Measurements from ENCODE around the gene MIER2.

MIER2 gene

DNA sequence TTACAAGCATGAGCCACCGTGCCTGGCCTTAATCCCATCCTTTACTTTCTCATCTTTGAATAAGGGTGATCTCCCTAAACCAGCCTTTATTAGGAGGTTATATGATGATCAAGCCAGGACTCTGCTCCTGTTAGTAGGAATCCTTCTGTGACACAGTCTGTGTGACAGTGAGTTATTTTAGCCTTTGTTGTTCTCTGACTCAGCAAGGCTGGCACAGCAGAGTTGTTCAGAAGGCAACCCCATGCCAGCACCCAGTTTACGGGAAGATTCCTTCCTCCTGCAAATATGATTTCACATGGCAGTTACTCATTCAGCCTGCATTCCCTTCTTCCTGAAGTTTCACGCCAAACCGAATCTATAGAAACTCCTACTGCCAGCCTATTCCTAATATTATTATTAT is 10.5 kb upstream of the MIER2 start:
- Mint-ChIP-seq H3K4me1 (ENCODE audit: low read depth) (no peaks in the 10 kb centered on the region), H3K9me3 (peaks cover 14% of the 10 kb centered on the region), H3K36me3 (ENCODE audit: low read depth) (peaks cover 3% of the 10 kb centered on the region), H3K27ac (no peak overlapping the region), H3K27me3 (peaks cover 4% of the 10 kb centered on the region), H3K4me3 (no peak overlapping the region)

DNA sequence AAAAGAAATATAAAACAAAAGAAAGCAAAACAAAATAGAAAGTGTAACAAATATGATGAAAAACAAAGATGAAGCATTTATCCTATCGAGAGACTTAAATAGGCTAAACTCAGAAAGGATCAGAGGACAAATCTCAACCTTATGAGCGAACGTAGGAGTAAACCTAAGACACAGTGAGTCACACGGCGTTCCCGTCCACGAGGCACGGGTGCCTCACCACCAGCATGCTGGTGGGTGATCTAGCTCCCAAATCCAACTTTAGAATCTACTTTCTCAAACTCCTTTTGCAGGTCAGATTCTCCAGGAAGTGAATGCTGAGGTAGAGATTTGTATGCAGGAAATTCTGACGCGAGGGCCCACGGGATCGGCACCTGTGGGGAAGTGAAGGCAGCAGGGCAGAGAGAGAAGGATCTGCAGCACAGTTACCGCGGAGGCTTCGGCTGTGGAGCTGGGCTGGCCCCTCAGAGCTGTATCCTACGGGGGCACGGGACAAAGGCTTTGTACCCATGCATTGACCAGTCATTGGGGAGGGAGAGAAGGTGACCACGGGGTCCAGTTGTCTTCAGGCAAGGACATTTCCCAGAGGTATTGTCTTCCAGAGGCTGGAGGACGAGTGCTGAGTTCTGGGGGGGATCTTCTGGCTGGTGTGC is 7.5 kb upstream of the MIER2 start:
- Mint-ChIP-seq H3K9me3 (peaks cover 14% of the 10 kb centered on the region), H3K27me3 (peaks cover under 1% of the 10 kb centered on the region), H3K27ac (no peak overlapping the region), H3K4me3 (no peak overlapping the region), H3K36me3 (ENCODE audit: low read depth) (peaks cover 3% of the 10 kb centered on the region), H3K4me1 (ENCODE audit: low read depth) (no peaks in the 10 kb centered on the region)

GRCh38 chr19:347946-348861 is 3.6 kb upstream of the MIER2 start:
- H3K4me1 Mint-ChIP-seq (ENCODE audit: low read depth) = peaks cover 17% of the 10 kb centered on the region
- H3K27ac Mint-ChIP-seq = no peak overlapping the region
- H3K27me3 Mint-ChIP-seq = peaks cover 16% of the 10 kb centered on the region
- H3K4me3 Mint-ChIP-seq = no peak overlapping the region
- H3K9me3 Mint-ChIP-seq = peaks cover 13% of the 10 kb centered on the region
- peaks cover 4% of the 10 kb centered on the region for H3K36me3 Mint-ChIP-seq (ENCODE audit: low read depth)

GRCh38 chr19:345320-345879 is 804 bp upstream of the MIER2 start:
- H3K27me3 Mint-ChIP-seq = peaks cover 16% of the 10 kb centered on the region
- H3K9me3 Mint-ChIP-seq = peaks cover 8% of the 10 kb centered on the region
- peak overlapping the region; percentile 74 for H3K27ac Mint-ChIP-seq
- peak overlapping the region; percentile 78 for H3K4me3 Mint-ChIP-seq
- H3K4me1 Mint-ChIP-seq (ENCODE audit: low read depth) = peaks cover 42% of the 10 kb centered on the region
- peaks cover 7% of the 10 kb centered on the region for H3K36me3 Mint-ChIP-seq (ENCODE audit: low read depth)

GRCh38 chr19:343941-344624 is 513 bp downstream of the MIER2 start:
- peaks cover 17% of the 10 kb centered on the region for H3K36me3 Mint-ChIP-seq (ENCODE audit: low read depth)
- peaks cover 16% of the 10 kb centered on the region for H3K27me3 Mint-ChIP-seq
- H3K27ac Mint-ChIP-seq = peak overlapping the region; percentile 82
- peak overlapping the region; percentile 88 for H3K4me3 Mint-ChIP-seq
- peaks cover 8% of the 10 kb centered on the region for H3K9me3 Mint-ChIP-seq
- peaks cover 55% of the 10 kb centered on the region for H3K4me1 Mint-ChIP-seq (ENCODE audit: low read depth)

DNA sequence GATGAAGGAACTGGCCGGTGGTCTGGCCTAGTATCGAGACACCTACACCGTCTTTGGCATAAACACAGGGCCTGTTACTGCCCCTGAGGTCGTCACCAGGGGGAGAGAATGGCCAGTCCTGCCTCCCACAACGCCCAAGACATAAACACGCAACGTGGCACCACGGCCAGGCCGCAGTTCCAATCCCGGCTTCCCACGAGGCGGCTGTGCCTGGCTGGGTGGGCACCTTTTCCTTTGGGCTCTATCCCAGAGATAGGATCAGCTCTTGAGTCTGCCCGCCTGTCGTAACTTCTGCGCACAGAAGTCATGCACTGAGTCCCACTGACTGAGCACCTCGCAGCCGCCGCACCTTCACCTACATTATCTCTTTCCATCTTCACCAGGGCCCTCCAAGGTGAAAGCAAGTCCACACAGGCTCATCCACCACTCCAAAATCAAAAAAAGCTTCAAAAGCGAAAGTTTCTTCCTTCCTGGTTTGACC is 1.1 kb downstream of the MIER2 start:
- peaks cover 16% of the 10 kb centered on the region for H3K27me3 Mint-ChIP-seq
- H3K4me3 Mint-ChIP-seq = peak overlapping the region; percentile 88
- peaks cover 60% of the 10 kb centered on the region for H3K4me1 Mint-ChIP-seq (ENCODE audit: low read depth)
- peaks cover 23% of the 10 kb centered on the region for H3K36me3 Mint-ChIP-seq (ENCODE audit: low read depth)
- peaks cover 8% of the 10 kb centered on the region for H3K9me3 Mint-ChIP-seq
- H3K27ac Mint-ChIP-seq = peak overlapping the region; percentile 82

DNA sequence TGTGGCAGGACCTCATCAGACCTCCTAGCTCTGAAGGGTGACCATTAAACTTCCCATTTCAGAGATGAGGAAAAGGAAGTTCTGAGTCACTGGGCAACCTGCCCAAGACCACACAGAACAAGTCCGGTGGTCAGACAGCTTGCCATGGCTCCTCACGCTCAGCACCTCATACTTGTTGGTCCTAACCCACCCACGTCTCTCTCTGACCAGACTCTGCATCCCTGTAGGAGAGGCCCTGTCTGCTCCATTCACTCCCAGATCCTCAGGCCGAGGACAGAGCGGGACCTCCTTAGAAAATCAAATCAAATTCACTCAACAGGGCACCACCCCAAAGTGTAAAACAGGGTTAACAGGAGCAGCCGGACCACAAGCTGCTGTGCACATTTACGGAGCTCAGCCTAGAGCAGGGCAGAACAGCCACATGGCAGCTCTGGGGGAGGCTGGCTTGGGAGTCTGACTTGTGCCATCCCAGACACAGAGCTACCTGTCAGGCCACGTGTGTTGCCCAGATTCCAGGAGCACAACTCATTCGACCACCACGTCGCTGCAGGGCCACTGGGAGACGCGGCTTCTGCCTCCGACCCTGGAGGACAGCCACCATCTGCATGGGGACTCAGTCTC is 1.7 kb downstream of the MIER2 start:
- Mint-ChIP-seq H3K27ac (peak overlapping the region; percentile 59), H3K36me3 (ENCODE audit: low read depth) (peaks cover 27% of the 10 kb centered on the region), H3K4me1 (ENCODE audit: low read depth) (peaks cover 64% of the 10 kb centered on the region), H3K4me3 (peak overlapping the region; percentile 88), H3K27me3 (peaks cover 16% of the 10 kb centered on the region), H3K9me3 (peaks cover 8% of the 10 kb centered on the region)

- Mint-ChIP-seq H3K27ac (no peak overlapping the region), H3K4me3 (peak overlapping the region; percentile 12), H3K36me3 (ENCODE audit: low read depth) (peaks cover 31% of the 10 kb centered on the region)
Observed at GRCh38 chr19:342128-342455, 2.5 kb downstream of the MIER2 start.

DNA sequence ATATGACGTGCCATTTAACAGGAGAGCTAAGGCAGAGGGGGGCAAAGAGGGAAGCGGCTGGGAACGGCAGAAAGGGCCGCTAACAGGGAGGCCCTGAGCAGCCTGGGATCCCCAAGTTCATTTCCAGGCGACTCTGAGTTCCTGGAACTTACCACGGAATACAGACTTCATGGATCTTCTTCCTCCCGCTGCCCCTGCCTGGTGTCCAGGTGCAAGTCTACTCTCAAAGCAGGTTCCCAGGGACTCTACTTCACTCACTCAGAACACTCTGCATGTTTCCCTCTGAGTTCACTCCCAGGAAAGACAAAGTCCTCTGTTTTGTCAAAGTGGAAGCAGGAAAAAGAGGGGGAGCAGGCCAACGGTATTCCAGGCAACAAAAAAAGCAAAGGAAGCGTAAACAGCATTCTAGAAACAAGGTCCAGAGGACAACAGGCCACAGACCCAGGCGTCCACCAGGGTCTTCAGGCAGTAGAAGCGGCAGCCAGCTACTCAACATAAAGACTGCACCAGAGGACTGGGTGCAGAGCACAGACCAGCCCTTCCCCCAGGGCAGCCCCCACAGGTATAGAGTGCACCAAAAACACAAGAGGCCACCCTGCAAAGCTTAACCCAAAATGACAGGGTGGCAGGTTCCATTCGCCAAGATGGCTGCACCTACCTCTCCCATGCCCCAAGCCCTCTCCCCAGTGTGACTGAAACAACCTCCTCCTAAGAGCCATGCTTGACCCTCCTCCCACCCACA is 3.0 kb downstream of the MIER2 start:
- Mint-ChIP-seq H3K4me3 (no peak overlapping the region), H3K36me3 (ENCODE audit: low read depth) (peaks cover 33% of the 10 kb centered on the region), H3K27me3 (peaks cover 12% of the 10 kb centered on the region), H3K4me1 (ENCODE audit: low read depth) (peaks cover 67% of the 10 kb centered on the region), H3K9me3 (peaks cover 8% of the 10 kb centered on the region), H3K27ac (no peak overlapping the region)

More at GRCh38 chr19:342128-342455, 2.5 kb downstream of the MIER2 start:
- peaks cover 16% of the 10 kb centered on the region for H3K27me3 Mint-ChIP-seq
- H3K9me3 Mint-ChIP-seq = peaks cover 8% of the 10 kb centered on the region
- peaks cover 67% of the 10 kb centered on the region for H3K4me1 Mint-ChIP-seq (ENCODE audit: low read depth)

GRCh38 chr19:340620-341385 is 3.8 kb downstream of the MIER2 start:
- H3K27ac Mint-ChIP-seq = no peak overlapping the region
- peaks cover 33% of the 10 kb centered on the region for H3K36me3 Mint-ChIP-seq (ENCODE audit: low read depth)
- no peak overlapping the region for H3K4me3 Mint-ChIP-seq
- H3K27me3 Mint-ChIP-seq = peaks cover 8% of the 10 kb centered on the region
- peaks cover 8% of the 10 kb centered on the region for H3K9me3 Mint-ChIP-seq
- peaks cover 67% of the 10 kb centered on the region for H3K4me1 Mint-ChIP-seq (ENCODE audit: low read depth)

GRCh38 chr19:339262-339887 is 5.2 kb downstream of the MIER2 start:
- H3K27ac Mint-ChIP-seq = no peak overlapping the region
- H3K27me3 Mint-ChIP-seq = no peaks in the 10 kb centered on the region
- H3K9me3 Mint-ChIP-seq = no peaks in the 10 kb centered on the region
- H3K4me3 Mint-ChIP-seq = no peak overlapping the region
- H3K4me1 Mint-ChIP-seq (ENCODE audit: low read depth) = peaks cover 58% of the 10 kb centered on the region
- H3K36me3 Mint-ChIP-seq (ENCODE audit: low read depth) = peaks cover 33% of the 10 kb centered on the region

DNA sequence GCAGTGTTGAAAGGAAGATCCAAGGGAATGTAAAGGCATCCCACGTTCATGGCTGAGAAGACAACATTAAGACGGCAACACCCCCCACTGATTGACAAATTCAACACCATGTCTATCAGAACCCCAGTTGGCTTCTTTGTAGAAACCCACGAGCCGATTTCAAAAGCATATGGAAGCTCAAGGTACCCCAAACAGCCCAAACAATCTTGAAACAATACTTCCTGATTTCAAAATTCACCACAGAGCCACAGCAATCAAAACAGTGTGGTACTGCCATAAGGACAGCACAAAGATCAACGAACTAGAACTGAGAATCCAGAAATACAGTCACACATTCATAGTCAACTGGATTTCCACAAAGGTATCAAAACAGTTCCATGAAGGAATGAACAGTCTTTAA is 6.2 kb downstream of the MIER2 start:
- Mint-ChIP-seq H3K9me3 (no peaks in the 10 kb centered on the region), H3K27me3 (no peaks in the 10 kb centered on the region), H3K4me3 (no peak overlapping the region), H3K36me3 (ENCODE audit: low read depth) (peaks cover 33% of the 10 kb centered on the region), H3K27ac (no peak overlapping the region), H3K4me1 (ENCODE audit: low read depth) (peaks cover 53% of the 10 kb centered on the region)

DNA sequence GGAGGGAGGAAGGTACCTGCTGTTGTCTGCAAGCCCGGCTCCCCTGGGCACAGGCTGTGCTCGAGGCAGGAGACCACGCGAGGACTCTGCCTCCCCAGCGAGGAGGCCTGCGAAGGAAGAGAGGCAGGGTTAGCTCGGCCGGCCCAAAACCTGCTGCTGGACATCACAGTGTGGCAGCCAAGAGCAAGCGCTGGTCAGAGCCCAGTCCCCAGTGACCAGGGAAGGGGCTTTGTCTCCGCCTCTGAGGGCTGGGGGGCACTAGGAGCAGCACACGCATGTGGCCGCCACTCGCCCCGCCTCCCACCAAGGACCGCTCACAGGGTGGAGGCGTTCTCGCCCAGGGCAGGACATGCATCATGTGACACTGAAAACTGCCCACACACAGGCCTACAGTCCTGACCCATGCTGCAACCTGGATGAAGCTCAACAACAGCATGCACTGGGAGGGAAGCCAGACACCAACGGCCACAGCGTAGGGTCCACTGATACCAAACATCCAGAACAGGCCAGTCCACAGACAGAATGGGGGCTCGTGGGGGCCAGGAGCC is 8.5 kb downstream of the MIER2 start:
- H3K27ac Mint-ChIP-seq = no peak overlapping the region
- peaks cover 31% of the 10 kb centered on the region for H3K4me1 Mint-ChIP-seq (ENCODE audit: low read depth)
- no peak overlapping the region for H3K4me3 Mint-ChIP-seq
- peaks cover 33% of the 10 kb centered on the region for H3K36me3 Mint-ChIP-seq (ENCODE audit: low read depth)
- no peaks in the 10 kb centered on the region for H3K9me3 Mint-ChIP-seq
- H3K27me3 Mint-ChIP-seq = no peaks in the 10 kb centered on the region

Measured in stimulated activated naive CD8-positive, alpha-beta T cell treated with anti-CD3 and anti-CD28 coated beads, Interleukin-15, Interleukin-2, amounts not matched to agents 100 ng/mL and 50 ng/mL, for 24 hours (primary cell).